CD4-positive, alpha-beta T cell treated with Interleukin-4 for 4 hours (primary cell): ENCODE data around the gene FGFRL1.
"Not testable (repeated sequence)": the region's sequence is repeated elsewhere in the genome, so short reads cannot be mapped to it uniquely, and the experiment has no call there.

ENCODE experiments used
- DNase-seq: peaks from one replicate; pipeline ENCODE4 v3.0.0-alpha.2; 2020

The FGFRL1 gene

GRCh38 chr4:1041936-1042330, 30.5 kb downstream of the FGFRL1 start:
- DNase-seq, result no peak

GRCh38 chr4:1042352-1043055, 31.1 kb downstream of the FGFRL1 start:
- no peak for DNase-seq

DNA sequence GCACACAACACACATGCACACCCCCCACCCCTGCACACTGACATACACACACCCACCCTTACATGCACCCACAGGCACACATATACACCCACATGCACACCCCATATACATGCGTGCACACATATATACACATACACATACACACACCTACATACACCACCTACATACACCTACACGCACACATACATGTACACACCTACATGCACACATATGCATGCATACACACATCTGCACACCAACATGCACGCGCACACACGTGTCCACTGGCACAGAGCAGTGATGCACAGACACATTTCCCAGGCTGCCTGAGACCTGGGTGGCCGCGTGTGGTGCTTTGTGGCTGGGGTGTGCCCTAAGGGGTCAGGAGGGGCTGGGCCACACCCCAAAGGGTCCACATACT, 31.7 kb downstream of the FGFRL1 start:
- no peak for DNase-seq

DNA sequence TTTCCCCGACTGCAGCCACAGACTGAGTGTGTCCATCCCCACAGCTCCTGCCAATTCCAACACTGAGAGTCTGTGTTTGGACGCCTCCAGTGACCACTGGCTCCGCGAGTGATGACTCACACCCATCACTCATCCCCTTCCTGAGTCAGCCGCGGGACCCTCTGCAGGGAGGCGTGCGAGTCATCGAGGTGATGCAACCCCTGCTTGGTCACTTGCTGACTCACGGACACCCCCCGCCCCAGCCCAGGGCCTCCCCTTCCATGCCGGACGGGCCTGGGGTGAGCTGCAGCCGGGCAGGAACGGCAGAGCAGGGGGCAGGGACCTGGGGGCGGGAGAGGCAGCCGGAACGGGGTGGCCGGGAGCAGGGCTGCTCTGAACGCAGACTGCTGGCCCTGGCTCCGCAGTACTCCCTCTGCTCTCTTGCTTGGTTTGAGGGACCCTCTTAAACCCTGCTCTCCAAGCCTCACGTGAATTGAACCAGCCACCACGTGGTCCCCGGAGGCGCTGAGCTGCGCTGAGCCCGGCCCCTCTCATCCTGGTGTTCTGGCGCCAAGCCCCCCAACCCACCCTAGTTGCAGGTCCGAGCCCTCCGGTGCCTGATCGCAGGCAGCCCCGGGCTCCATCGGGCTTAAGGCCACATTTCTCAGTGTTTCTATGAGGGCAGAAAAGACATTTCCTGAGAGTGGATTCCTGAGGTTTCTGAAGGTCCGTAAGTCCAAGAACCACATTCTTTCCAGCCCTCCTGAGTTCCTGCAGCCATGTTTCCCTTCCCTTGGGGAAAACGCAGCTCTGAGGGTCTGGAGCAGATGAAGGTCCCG, 32.4 kb downstream of the FGFRL1 start:
- DNase-seq, result peak; percentile 7

DNA sequence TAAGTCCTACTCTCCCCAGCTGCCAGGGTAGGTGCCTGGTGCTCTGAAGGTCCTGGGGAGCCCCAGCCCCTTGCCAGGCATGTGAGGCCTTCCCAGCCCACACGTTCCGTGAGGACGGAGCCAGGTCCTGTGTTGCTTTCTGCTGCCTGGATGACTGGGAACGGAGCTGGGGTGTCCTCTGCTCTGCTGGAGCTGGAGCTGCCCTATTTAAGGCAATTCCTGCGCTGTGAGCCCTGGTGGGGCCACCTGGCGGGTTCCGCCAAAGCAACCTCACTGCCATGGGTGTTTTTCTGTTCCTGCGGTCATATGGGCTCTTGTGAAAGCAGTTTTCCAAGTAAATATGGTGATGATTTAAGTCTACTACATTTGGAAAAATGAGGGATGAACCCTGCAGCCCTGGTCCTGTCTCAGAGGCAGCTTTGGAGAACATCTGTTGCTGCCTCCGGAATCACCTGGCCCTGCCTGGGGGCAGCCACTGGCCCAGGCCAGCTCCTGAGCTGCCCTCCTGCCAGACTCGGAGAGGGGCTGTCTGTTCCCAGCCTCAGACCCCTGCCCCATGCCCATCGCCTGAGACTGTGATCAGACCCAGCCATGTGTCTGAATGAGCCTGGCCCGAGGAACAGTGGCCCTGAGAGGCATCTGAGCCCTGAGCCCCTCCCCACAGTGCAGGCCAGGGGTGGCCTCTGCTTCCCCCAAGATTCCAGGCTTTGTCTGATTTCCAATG, 33.2 kb downstream of the FGFRL1 start:
- no peak for DNase-seq

DNA sequence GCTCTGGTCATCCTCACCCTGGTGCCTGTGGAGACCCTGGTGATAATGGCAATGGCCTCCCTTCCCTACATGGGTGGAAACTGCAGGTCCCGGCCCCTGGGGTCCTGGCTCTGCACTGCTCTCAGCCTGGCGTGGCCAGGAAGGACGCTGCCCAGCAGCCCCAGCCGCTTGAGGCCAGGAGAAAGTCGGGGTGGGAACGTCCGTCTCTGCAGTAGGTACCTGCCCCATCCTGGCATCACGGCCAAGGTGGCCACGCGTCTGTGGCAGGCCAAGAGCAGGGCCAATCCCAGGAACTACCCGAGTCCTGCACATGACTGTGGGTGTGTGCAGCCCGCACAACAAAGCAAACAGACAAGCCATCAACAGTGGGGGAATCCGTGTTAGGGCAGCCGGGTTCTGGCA, 33.8 kb downstream of the FGFRL1 start:
- DNase-seq, result no peak

- no peak for DNase-seq
Measured at GRCh38 chr4:1045595-1046201, 34.3 kb downstream of the FGFRL1 start.

- DNase-seq, result not testable (repeated sequence)
Measured at GRCh38 chr4:1046581-1047011, 35.2 kb downstream of the FGFRL1 start.

- no peak for DNase-seq
Measured at GRCh38 chr4:1047106-1047975, 35.9 kb downstream of the FGFRL1 start.

DNA sequence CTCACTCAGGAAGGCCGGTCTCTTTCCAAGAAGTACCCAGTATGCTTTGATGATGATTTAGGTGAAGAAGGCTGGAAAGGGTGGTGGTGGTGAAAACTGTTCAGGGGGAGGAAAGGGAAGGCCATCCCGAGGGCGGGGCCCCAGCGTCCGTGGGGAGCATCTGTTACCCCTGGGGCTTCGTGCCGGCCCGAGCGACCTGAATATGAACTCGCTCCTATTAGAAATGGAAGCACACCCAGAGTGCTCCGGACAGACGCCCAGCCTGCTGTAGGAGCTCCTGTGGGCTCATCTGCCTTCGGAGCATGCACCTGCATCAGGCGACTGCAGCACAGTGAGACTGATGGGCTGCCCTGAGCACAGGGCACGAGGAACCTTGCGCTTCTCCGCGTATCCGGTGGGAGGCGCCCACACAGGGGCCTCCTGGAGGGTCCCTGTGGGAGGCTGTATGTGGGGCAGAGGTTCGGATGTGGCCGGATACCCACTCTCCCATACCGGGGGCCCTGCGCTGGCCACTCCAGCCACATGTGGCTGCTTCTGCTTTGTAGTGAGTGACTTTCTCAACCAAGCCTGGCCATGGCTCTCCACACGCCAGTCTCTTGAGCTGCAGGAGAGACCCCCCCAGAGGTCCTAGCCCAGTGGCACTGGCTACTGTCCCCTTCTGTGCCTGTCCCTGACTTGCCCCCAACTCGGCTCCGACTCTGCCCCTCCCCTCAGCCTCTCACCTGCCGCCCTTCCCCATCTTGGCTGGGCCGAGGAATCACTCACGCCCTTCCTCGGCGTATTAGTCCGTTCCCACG, 36.7 kb downstream of the FGFRL1 start:
- no peak for DNase-seq

GRCh38 chr4:1048773-1049590, 37.6 kb downstream of the FGFRL1 start:
- DNase-seq, result no peak

DNA sequence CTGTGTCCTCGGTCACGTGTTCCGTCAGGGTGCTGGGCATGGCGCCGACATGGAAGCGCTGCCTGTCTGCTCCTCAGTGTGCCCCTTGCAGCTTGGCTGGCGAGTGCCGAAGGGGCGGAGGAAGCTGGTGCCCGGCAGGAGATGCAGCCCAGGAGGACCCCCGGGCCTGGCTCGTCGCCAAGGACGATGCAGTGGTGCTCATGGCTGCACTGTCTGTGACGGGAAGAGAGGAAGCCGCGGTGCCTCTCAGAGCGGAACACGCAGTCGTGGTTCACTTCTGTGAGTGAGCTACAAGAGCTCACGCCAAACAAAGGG, 38.1 kb downstream of the FGFRL1 start:
- no peak for DNase-seq

DNA sequence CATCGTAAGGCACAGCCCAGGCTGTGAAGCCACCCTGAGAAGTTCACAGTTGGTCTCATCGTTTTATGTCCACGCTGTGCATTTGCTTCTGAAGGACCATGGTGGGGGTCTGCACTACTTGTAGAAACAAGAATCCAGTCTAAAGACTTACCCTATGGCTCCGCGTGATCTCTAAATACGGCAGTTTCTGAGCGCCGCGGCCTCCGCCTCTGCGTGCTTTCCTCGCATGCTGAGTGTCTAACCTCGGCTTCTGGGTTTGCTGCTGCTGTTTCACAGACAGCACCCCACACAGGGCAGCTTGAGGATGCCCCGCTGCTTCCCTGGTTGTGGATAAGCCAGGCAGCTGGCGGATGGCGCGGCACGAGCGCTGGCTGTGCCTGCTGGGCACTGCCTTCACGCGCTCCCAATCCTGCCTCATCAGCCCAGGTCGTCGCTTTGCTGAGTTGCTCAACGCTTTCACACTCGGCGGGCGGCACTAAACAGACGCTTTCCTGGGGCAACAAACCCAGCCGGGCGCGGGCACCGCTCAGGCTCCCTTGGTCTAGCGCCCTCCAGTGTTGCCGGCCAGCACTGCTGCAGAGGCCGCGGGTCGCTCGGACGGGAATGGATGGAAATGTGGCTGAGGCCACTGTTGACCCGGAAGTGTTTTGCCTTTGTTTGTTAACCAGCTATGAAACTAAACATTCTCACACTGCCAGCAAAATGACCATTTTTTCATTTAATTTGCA, 39.2 kb downstream of the FGFRL1 start:
- no peak for DNase-seq

- no peak for DNase-seq
Measured at GRCh38 chr4:1051472-1051871, 40.0 kb downstream of the FGFRL1 start.

GRCh38 chr4:1052231-1052671, 40.8 kb downstream of the FGFRL1 start:
- DNase-seq, result no peak

DNA sequence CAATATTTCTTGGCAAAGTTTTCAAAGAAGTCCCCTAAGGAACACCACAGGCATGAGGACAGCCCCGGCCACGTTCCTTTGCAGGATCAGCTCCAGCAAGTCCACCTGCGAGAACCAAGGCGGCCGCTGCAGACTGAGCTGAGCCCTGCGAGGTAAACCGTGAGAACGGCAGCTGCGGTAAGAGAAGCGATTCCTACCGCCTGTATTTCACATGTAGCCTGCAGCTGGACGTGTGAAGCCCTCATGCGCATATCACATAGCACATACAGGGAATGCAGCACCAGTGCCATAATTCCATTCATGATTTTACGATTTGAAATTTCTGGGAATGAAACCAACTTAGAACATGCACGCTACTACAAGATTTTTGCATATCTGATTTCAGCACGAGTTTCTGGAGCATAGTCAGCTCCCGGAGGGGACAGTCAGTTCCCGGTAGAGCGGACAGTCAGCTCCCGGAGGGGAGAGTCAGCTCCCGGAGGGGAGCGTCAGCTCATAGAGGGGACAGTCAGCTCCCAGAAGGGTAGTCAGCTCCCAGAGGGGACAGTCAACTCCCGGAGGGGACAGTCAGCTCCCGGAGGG, 41.7 kb downstream of the FGFRL1 start:
- no peak for DNase-seq

GRCh38 chr4:1053891-1054290, 42.5 kb downstream of the FGFRL1 start:
- DNase-seq, result not testable (repeated sequence)

- not testable (repeated sequence) for DNase-seq
Measured at GRCh38 chr4:1054696-1055242, 43.3 kb downstream of the FGFRL1 start.

DNA sequence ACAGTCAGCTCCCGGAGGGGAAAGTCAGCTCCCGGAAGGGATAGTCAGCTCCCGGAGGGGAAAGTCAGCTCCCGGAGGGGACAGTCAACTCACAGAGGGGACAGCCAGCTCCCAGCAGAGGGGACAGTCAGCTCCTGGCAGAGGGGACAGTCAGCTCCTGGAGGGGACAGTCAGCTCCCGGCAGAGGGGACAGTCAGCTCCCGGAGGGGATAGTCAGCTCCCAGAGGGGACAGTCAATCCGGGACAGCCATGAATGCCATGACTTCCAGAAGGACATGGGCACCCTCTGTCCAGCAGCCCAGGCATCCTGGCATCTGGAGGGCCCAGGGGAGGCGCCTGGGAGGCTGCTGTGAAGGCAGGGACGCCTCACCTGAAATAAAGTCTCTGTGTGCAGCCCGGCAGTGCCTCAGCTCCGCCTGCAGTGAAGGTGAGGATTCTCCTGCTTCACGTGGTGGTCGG, 43.8 kb downstream of the FGFRL1 start:
- DNase-seq, result not testable (repeated sequence)
